Mesothelial cell of epicardium (in vitro differentiated cells): ENCODE results near the gene TIMM13. TPM values are rescaled to one million over a fixed set of nuclear protein-coding genes. Genes with fewer than 3 reads are reported as not detected.
"Not testable (repeated sequence)": the region's sequence is repeated elsewhere in the genome, so short reads cannot be mapped to it uniquely, and the experiment has no call there.

Source experiments
- DNase-seq, 2 experiments: peaks; one replicate each; pipeline ENCODE4 v3.0.0; 2021; ENCODE audit warnings: low spot score in 2 of 2; ENCODE audit not compliant: unreplicated experiment in 2 of 2
- H3K27ac Mint-ChIP-seq: 2 replicates; pipeline ENCODE4 v1.8.0; 2021; ENCODE audit warnings: mixed read lengths
- H3K27me3 Mint-ChIP-seq: 2 replicates; pipeline ENCODE4 v1.8.0; 2021; ENCODE audit warnings: low read depth, mixed read lengths
- H3K36me3 Mint-ChIP-seq: 2 replicates; pipeline ENCODE4 v1.8.0; 2021; ENCODE audit warnings: mixed read lengths
- H3K4me1 Mint-ChIP-seq: 2 replicates; pipeline ENCODE4 v1.8.0; 2021; ENCODE audit warnings: mixed read lengths
- H3K4me3 Mint-ChIP-seq: 2 replicates; pipeline ENCODE4 v1.8.0; 2021; ENCODE audit warnings: mild to moderate bottlenecking, moderate library complexity, mixed read lengths
- H3K9me3 Mint-ChIP-seq: 2 replicates; pipeline ENCODE4 v1.8.0; 2021; ENCODE audit warnings: mixed read lengths
- total RNA-seq: library from RNA; stranded (reverse); gene quantifications from 3 replicates; pipeline ENCODE4 v1.2.1, GENCODE V29; 2021
- TF ChIP-seq, protein P1 (sequence below): fragments of 200-600 bp; sonication (generic); IDR thresholded peaks from one replicate; pipeline ENCODE4 v1.5.0; 2021; ENCODE audit warnings: antibody characterized with exemption; ENCODE audit not compliant: unreplicated experiment

TIMM13 gene
- total RNA-seq, 1 donor from 2014 or later, result 102 TPM

DNA sequence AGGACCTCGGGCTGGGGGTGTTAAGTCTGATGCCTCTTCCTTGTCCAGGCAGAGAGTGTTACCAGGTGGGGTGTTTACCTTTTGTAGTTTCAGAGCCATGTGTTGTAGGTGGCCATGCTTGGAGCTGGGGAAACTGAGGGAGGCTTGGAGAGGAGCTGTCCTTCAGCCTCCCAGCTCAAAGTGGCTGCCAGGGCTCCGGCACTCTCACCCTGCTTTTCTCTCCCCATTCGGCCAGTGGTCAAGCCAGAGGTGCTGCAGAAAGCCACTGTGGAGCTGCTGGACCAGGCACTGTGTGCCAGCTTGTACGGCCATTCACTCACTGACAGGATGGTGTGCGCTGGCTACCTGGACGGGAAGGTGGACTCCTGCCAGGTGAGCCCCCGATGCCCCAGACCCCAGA, 17.4 kb downstream of the TIMM13 start:
- Mint-ChIP-seq H3K4me3 (no peak overlapping the region), H3K4me1 (no peaks in the 10 kb centered on the region), H3K27ac (no peak overlapping the region), H3K36me3 (no peaks in the 10 kb centered on the region), H3K27me3 (peaks cover 2% of the 10 kb centered on the region), H3K9me3 (peaks cover 10% of the 10 kb centered on the region)
- no peak for DNase-seq
- TF ChIP-seq, protein P1, sequence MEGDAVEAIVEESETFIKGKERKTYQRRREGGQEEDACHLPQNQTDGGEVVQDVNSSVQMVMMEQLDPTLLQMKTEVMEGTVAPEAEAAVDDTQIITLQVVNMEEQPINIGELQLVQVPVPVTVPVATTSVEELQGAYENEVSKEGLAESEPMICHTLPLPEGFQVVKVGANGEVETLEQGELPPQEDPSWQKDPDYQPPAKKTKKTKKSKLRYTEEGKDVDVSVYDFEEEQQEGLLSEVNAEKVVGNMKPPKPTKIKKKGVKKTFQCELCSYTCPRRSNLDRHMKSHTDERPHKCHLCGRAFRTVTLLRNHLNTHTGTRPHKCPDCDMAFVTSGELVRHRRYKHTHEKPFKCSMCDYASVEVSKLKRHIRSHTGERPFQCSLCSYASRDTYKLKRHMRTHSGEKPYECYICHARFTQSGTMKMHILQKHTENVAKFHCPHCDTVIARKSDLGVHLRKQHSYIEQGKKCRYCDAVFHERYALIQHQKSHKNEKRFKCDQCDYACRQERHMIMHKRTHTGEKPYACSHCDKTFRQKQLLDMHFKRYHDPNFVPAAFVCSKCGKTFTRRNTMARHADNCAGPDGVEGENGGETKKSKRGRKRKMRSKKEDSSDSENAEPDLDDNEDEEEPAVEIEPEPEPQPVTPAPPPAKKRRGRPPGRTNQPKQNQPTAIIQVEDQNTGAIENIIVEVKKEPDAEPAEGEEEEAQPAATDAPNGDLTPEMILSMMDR, result no peak

DNA sequence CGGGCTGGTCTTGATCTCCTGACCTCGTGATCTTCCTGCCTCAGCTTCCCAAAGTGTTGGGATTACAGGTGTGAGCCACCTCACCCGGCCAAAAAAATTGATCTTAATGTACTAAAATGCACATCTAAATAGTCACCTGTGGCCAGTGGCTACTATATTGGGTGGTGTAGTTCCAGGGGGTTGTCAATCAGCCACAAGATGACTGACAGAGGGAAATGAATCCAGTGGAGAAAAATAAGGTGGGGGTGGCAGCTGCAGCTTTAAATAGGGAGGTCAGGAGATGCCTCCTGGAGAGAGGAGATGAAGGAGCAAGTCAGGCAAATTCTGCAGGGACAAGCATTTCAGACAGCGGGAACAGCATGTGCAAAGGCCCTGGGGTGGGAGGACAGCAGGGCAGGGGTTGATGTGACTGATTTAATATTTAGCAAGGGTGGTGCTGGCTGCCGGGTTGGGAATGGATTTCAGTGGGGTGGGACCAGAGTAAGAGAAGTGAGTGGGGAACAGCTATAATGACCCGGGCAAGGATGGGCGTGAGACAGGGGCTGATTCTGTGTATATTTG, 18.0 kb downstream of the TIMM13 start:
- Mint-ChIP-seq H3K4me1 (no peaks in the 10 kb centered on the region), H3K9me3 (peaks cover 10% of the 10 kb centered on the region), H3K4me3 (no peak overlapping the region), H3K27ac (no peak overlapping the region), H3K27me3 (peaks cover 2% of the 10 kb centered on the region), H3K36me3 (no peaks in the 10 kb centered on the region)
- DNase-seq, result no peak
- TF ChIP-seq, protein P1, result no peak

DNA sequence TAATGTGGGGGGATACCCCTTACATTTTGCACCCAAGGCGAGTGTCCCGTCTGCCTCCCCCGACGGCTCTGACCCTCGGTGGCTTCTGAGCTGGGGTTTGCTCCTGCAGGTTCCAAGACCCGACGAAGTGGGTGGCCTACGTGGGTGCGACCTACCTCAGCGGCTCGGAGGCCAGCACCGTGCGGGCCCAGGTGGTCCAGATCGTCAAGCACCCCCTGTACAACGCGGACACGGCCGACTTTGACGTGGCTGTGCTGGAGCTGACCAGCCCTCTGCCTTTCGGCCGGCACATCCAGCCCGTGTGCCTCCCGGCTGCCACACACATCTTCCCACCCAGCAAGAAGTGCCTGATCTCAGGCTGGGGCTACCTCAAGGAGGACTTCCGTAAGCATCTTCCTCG, 19.1 kb downstream of the TIMM13 start:
- no peaks in the 10 kb centered on the region for H3K4me1 Mint-ChIP-seq
- H3K27me3 Mint-ChIP-seq, result peaks cover 2% of the 10 kb centered on the region
- no peak overlapping the region for H3K27ac Mint-ChIP-seq
- DNase-seq, result no peak
- TF ChIP-seq, protein P1, result no peak
- no peak overlapping the region for H3K4me3 Mint-ChIP-seq
- H3K36me3 Mint-ChIP-seq, result no peaks in the 10 kb centered on the region
- H3K9me3 Mint-ChIP-seq, result peaks cover 15% of the 10 kb centered on the region

DNA sequence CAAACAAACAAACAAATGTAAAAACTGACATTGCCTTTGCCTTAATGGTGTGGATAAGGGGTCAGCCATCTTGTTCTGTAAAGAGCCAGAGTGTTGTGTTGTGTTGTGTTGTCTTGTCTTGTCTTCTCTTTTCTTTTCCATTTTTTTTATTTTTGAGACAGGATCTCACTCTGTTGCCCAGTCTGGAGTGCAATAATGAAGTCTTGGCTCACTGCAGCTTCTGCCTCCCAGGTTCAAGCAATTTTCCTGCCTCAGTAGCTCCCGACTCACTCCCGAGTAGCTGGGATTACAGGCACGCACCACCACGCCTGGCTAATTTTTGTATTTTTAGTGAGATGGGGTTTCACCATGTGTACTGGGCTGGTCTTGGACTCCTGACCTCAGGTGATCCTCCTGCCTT, 27.8 kb downstream of the TIMM13 start:
- Mint-ChIP-seq H3K27ac (no peak overlapping the region), H3K4me3 (no peak overlapping the region), H3K9me3 (peaks cover 7% of the 10 kb centered on the region), H3K4me1 (no peaks in the 10 kb centered on the region), H3K36me3 (no peaks in the 10 kb centered on the region), H3K27me3 (no peaks in the 10 kb centered on the region)
- TF ChIP-seq, protein P1, result no peak
- no peak for DNase-seq

DNA sequence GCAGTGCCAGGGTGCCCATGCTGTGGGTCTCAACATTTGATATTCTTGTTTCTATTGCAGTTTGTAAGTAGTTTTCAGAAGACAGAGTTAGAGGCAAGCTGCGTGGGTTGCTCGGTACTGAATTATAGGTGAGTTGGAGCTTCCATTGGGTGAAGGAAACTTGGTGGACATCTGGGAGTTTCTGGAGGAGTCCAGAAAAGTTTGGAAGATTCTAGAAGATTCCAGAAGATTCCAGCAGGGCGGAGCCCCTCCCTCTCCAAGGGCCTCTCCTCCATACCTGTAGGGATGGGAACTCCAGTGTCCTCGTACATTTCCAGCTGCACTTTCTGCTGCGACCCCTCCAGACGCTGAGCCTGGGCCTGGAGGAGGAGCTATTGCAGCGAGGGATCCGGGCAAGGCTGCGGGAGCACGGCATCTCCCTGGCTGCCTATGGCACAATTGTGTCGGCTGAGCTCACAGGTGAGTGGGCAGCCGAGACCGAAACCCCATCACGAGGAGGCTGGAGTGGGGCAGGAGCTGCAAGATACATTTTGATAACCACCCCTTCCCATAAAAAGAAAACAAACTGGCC, 28.6 kb downstream of the TIMM13 start:
- H3K9me3 Mint-ChIP-seq, result peaks cover 4% of the 10 kb centered on the region
- no peak overlapping the region for H3K4me3 Mint-ChIP-seq
- no peaks in the 10 kb centered on the region for H3K4me1 Mint-ChIP-seq
- DNase-seq, result no peak
- H3K27me3 Mint-ChIP-seq, result no peaks in the 10 kb centered on the region
- TF ChIP-seq, protein P1, result no peak
- H3K36me3 Mint-ChIP-seq, result no peaks in the 10 kb centered on the region
- H3K27ac Mint-ChIP-seq, result no peak overlapping the region

DNA sequence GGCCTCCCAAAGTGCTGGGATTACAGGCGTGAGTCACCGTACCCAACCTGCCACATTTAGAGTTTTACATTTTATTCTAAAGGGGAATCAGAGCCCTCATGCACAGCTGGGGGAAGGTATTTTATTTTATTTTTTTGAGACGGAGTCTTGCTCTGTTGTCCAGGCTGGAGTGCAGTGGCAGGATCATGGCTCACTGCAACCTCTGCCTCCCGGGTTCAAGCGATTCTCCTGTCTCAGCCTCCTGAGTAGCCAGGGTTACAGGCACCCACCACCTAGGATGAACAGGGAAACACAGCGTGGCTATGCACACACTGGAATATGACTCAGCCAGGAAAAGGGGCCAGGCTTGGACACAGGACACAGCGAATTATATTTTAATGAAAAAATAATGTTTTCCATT, 30.2 kb downstream of the TIMM13 start:
- not testable (repeated sequence) for H3K4me1 Mint-ChIP-seq, H3K27me3 Mint-ChIP-seq, H3K9me3 Mint-ChIP-seq, H3K27ac Mint-ChIP-seq, H3K4me3 Mint-ChIP-seq, DNase-seq, H3K36me3 Mint-ChIP-seq

DNA sequence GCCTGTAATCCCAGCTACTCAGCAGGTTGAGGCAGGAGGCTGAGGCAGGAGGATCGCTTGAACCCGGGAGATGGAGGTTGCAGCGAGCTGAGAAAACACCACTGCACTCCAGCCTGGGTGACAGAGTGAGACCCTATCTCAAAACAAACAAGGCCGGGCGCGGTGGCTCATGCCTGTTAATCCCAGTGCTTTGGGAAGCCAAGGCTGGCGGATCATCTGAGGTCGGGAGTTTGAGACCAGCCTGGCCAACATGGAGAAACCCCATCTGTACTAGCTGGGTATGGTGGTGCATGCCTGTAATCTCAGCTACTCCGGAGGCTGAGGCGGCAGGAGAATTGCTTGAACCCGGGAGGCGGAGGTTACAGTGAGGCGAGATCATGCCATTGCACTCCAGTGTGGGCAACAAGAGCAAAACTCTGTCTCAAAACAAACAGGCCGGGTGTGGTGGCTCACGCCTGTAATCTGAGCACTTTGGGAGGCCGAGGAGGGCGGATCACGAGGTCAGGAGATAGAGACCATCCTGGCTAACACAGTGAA, 32.0 kb downstream of the TIMM13 start:
- DNase-seq, H3K4me1 Mint-ChIP-seq, H3K27me3 Mint-ChIP-seq, H3K4me3 Mint-ChIP-seq, H3K36me3 Mint-ChIP-seq, H3K27ac Mint-ChIP-seq, H3K9me3 Mint-ChIP-seq: not testable (repeated sequence)
